Measurements from ENCODE around the gene TMEM51.
A peak's percentile ranks its signal among the peaks of the same experiment; 100 is the strongest.

The TMEM51 gene

DNA sequence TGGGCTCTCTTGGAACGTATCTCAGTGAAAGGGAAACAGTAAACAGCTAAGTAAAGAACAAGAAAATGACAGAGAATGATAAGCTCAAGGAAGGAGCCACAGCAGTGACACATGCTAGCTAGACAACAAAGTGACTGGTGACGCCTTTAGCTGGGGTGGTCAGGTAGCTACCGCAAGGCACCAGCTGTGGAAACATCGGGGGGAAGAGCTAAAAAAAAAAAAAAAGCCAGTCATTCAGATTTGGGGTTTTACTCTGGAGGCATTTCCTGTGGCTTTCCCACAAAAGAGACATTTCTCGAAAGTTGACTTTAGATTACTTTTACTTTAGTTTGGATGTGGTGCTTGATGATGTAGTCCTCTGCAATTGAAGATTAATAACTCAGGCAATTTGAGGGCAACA, 95.5 kb downstream of the TMEM51 start:
- no peak for DNase-seq

DNA sequence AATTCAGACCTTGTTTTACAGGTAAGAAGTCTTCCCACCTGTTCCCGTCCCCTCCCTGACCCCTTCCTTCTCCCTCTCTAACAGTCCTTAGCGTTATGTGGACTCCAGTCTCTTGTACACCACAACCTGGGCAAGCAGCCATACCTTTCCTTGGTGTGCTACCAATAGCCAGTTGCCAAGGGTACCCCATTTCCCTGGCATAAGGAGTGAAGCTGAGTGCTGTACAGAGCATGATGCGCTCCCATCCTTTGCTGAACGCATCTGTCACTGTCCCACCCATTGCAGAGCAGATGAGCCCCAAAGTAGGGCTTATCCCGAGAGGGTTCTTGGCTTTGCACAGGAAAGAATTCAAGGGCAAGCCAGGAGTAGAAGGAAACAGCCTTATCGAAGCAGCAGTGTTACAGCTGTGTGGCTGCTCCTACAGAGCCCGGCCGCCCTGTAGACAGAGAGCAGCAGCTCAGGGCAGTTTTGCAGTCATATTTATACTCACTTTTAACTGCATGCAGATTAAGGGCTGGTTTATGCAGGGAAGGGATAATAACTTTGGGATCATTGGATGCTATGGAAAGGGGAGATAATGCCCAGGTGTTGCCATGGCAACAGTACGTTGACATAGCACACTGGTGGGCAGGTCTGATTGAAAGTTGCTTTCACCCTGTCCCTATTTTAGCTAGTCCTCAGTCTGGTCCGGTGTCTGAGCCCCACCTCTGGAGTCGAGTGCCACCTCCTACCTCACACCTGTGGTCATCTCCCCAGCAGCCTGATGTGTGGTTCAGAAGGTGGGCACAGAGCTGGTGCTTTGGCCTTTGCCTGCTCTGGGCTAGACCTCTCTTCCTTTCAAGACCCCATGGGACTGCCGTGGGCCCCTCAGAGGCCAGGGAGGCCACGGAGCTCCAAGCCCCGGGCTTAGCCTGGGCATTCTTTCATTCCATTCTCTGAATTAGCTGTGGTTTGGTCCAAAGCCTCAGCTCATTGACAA, 98.6 kb downstream of the TMEM51 start:
- DNase-seq: no peak

DNA sequence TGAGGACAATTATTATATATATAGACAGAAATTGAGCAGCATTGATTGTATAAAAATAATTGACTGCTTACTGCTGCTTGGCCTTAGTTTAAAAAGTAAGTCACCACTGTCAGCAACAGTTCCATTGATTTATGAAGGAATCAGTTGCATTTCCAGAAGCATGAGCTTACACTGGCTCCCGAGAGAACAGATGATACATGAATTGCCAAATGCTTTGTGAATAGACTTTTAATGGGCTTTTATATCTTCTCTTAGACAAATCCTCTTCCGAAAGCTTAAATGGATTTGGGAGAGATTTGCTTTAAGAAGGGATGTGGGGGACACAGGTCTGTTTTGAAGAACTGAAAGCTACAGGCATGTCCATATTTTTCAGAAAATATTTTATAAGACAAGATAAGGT, 101.0 kb downstream of the TMEM51 start:
- peak; percentile 25 for DNase-seq

DNA sequence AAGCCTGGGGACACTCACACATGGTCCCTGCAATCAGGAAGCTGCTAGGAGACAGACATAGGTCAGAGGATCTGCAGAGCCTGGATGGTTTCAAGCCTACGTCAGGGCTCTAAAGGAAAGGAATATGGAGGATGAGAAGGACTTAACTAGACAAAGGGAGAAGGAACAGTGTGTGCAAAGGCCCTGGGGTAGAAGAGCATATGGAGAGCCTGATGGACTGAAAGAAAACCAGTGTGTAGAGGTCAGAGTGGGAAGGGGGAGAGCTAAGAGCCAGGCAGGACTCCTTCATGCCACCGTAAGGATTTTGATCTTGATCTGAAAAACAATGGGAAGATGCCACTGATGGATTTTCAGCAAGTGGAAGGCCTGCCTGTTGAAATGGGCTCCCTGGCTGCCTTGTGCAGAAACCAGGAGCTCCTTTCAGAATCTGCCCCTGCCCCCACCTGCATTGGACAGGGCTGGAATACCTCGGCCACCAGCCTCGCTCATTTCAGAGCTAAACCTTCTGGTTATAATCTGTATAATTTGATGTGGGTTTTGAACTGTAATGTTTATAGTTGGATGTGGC, 102.1 kb downstream of the TMEM51 start:
- no peak for DNase-seq

DNA sequence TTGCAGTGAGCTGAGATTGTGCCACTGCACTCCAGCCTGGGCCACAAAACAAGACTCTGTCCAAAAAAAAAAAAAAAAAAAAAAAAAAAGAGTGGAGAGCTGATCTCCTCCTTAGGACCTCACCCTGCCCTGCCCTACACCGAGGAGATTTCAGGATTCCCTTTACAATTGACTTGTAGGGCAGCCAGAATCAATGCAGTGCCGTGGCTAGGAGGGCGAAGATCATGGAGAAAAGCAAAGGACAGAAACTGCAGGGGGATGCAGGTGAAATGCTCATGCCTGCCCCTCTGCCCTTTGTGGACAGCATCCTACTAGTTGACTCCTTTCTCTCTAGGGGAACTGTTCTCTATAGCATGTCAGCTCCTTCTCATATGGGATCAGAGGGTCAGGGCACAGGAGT, 103.0 kb downstream of the TMEM51 start:
- no peak for DNase-seq

DNA sequence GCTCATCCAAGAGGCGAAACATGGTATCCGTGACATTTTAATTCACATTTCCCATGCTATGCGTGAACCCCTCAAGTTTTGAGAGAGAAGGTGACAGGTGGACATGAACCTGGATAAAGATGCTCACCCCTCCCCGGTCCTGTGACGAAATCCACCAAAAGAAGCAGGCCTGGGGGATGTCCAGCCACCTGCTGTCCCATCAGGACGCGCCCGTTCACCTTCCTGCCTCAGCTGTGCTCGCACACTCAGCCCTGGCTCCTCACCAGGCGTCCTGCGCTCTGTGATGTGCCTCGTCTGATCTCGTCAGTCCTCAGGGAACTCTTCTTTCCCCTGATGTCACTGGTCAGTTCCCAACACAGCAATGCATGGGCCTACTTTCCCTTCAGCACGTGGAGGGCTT, 103.8 kb downstream of the TMEM51 start:
- DNase-seq: no peak

DNA sequence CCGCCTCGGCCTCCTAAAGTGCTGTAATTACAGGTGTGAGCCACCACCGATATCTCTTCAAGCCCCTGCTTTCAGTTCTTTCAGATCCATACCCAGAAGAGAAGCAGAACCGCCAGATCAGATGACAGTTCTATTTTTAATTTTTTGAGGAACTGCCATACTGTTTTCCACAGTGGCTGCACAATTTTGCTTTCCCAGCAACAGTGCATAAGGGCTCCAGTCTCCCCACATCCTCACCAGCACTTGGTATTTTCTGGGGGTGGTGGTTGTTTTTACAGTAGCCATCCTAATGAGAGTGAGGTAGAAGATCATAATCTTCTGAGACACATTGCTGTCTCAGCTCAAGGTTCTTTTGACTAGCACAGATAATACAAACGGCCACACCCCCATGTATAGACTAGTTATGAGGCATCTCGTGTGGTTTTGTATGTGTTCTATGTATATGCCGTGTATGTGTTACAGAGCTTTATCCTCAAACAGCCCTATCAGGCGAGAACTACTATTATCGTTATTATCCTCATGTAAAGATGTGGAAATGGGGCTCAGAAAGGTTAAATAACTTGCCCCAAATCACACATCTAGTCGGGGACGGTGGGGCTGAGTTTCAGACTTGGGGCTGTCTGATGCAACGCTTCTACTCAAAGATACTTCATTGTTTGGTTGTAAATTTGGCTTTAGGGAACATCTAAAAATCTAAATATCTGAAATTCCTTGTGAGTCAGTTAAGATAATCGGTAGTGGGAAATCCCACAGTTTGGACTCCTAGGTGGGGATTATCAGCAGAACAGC, 105.5 kb downstream of the TMEM51 start:
- DNase-seq: no peak

DNA sequence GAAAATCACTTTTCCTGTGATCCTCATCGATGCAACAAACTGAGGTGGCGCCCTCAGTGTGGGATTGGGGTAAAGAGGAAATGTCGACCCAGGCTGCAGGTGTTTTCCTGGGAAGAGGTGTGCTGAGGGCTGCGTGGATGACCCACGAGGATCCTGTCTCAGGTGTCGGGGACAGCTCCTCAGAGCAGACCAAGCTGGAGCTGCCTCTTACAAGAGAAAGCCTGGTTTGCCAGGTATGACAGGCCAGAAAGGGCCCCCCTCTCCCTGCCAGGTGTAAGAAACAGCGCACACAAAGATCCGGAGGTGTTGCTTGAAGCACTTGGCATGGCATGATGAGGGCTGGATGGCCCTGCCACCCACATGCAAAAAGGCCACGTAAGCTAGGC, 106.1 kb downstream of the TMEM51 start:
- no peak for DNase-seq

DNA sequence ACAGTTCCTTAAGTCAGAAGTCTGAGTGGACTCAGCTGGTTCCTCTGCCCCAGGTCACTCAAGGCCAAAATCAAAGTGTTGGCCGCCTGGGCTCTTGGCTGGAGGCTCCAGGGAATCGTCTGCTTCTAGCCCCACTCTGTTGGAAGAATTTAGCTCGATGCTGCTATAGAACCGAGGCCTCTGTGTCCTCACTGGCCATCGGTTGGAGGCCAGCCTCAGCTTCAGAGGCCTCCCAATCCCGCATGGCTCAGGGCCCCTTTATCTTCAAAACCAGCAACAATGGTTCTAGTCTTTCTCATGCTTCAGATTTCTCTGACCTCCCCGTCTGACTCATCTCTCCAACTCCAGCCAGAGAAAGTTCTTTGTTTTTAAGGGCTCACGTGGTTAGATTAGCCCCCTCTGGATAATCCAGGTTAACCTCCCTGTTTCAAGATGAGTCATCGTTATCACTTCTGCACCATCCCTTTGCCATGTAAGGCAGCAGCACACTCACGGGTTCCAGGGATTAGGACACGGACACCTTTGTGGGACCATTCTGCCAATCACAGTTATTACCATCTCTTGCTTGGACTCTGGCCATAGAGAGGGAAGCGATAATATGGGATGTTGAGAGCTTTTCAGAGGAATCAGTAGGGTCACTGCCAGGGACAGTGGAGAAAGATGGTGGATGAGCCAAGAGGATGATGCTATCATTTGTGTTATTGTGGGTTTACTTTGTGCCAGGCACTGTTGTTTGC, 107.0 kb downstream of the TMEM51 start:
- DNase-seq: peak; percentile 15

DNA sequence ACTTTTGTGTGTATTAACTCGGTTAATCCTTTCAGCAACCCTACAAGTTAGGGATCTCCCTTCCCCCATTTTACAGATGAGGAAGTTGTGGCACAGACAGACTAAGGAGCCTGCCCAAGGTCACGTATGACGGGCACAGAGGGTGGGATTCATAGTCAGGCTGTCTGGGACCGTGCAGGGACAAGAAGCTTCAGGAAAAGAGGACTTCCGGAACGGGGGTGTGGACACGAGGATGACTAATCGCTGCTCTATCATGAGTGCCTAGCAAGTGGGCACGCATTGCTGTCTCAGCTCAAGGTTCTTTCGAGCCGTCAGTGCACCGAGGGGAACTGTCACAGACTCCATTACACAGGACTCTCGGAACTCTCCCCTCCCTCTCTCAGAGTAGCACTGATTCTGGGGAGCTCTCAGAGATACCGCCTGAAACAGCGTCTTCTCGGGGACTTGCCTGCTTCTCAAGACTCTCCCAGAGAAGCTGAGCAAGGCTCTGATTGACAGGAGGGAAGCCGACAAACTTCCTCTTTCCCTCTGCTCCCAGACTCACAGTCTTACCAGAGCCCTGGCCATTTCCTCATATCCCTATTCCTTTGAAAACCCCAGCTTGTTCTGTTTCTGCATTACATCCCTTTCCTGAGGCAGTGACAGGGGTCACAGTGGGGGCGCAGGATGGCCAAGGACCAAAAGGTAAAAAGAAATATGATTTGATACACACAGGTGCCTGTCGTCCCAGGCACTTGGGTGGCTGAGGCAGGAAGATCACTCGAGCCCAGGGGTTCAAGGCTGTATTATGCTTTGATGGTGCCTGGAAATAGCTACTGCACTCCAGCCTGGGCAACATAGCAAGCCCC, 107.8 kb downstream of the TMEM51 start:
- DNase-seq: no peak

DNA sequence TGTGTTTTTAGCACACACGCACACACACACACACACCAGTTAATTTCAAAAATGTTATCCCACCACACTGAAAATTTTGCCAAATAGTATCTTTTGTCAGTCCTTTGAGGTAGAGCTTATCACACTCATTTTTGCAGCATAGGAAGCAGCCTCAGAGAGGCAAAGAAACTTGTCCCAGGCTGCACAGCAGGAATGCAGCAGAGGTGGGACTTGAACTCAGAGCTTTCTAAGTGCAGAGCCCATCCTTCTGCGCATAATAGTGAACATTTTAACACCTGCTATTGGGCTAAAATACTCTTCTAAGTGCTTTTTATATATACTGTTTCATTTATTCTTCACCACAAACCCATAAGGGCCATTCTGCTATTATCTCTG, 108.4 kb downstream of the TMEM51 start:
- DNase-seq: no peak

DNA sequence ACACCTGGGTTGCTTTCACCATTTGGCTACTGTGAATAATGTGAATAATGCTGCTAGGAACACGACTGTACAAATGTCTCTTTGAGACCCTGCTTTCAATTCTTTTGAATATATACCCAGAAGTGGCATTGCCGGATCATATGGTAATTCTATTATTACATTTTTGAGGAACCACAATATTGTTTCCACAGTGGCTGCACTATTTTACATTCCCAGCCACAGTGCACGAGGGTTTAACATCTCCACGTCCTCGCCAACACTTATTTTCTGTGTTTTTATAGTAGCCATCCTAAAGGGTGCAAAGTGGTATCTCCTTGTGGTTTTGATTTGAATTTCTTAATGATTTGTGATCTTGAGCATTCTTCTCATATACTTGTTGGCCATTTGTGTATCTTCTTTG, 109.2 kb downstream of the TMEM51 start:
- DNase-seq: no peak

DNA sequence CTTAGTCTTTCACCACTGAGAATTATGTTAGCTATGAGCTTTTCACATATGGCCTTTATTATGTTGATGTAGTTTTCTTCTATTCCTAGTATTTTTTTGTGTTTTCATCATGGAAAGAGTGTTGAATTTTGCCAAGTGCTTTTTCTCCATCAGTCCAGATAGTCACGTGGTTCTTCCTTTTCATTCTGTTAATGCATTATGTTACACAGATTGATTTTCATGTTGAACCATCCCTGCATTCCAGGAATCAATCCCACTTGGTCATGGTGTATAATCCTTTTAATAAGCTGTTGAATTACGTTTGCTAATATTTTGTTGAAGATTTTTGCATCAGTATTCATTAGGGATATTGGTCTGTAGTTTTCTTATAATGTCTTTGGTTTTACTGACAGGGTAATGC, 111.2 kb downstream of the TMEM51 start:
- DNase-seq: no peak
